Measurements from ENCODE around the gene AGBL4.
A peak's percentile ranks its signal among the peaks of the same experiment; 100 is the strongest.
"Not testable (repeated sequence)": the region's sequence is repeated elsewhere in the genome, so short reads cannot be mapped to it uniquely, and the experiment has no call there.

The AGBL4 gene

GRCh38 chr1:49036700-49037099 is 987.1 kb downstream of the AGBL4 start:
- no peak for DNase-seq (ENCODE audit: low read depth in 2 of 2)

GRCh38 chr1:49028396-49028795 is 995.4 kb downstream of the AGBL4 start:
- no peak for DNase-seq (ENCODE audit: low read depth in 2 of 2)

GRCh38 chr1:49026230-49026811 is 997.4 kb downstream of the AGBL4 start:
- DNase-seq (ENCODE audit: low read depth in 2 of 2) = no peak

GRCh38 chr1:49016030-49016977 is 1007.5 kb downstream of the AGBL4 start:
- DNase-seq (ENCODE audit: low read depth in 2 of 2) = no peak

- DNase-seq (ENCODE audit: low read depth in 2 of 2) = no peak
Observed at GRCh38 chr1:49013079-49013478, 1010.7 kb downstream of the AGBL4 start.

GRCh38 chr1:49002981-49003380 is 1020.8 kb downstream of the AGBL4 start:
- not testable (repeated sequence) for DNase-seq (ENCODE audit: low read depth in 2 of 2)

GRCh38 chr1:48999321-48999720 is 1024.4 kb downstream of the AGBL4 start:
- no peak for DNase-seq (ENCODE audit: low read depth in 2 of 2)

GRCh38 chr1:48996311-48996710 is 1027.4 kb downstream of the AGBL4 start:
- no peak for DNase-seq (ENCODE audit: low read depth in 2 of 2)

- no peak for DNase-seq (ENCODE audit: low read depth in 2 of 2)
Observed at GRCh38 chr1:48988633-48989197, 1035.0 kb downstream of the AGBL4 start.

- no peak for DNase-seq (ENCODE audit: low read depth in 2 of 2)
Observed at GRCh38 chr1:48979940-48980339, 1043.8 kb downstream of the AGBL4 start.

GRCh38 chr1:48978413-48978812 is 1045.3 kb downstream of the AGBL4 start:
- no peak for DNase-seq (ENCODE audit: low read depth in 2 of 2)

- DNase-seq (ENCODE audit: low read depth in 2 of 2) = no peak
Observed at GRCh38 chr1:48977273-48977672, 1046.5 kb downstream of the AGBL4 start.

- DNase-seq (ENCODE audit: low read depth in 2 of 2) = no peak
Observed at GRCh38 chr1:48969971-48970370, 1053.8 kb downstream of the AGBL4 start.

GRCh38 chr1:48967318-48967717 is 1056.4 kb downstream of the AGBL4 start:
- DNase-seq (ENCODE audit: low read depth in 2 of 2) = no peak

GRCh38 chr1:48966583-48966982 is 1057.2 kb downstream of the AGBL4 start:
- peak; percentile 47 for DNase-seq (ENCODE audit: low read depth in 2 of 2)

- DNase-seq (ENCODE audit: low read depth in 2 of 2) = no peak
Observed at GRCh38 chr1:48960320-48960719, 1063.4 kb downstream of the AGBL4 start.

- no peak for DNase-seq (ENCODE audit: low read depth in 2 of 2)
Observed at GRCh38 chr1:48955774-48956173, 1068.0 kb downstream of the AGBL4 start.

GRCh38 chr1:48953617-48954016 is 1070.1 kb downstream of the AGBL4 start:
- DNase-seq (ENCODE audit: low read depth in 2 of 2) = no peak

GRCh38 chr1:48948562-48948961 is 1075.2 kb downstream of the AGBL4 start:
- no peak for DNase-seq (ENCODE audit: low read depth in 2 of 2)

- DNase-seq (ENCODE audit: low read depth in 2 of 2) = no peak
Observed at GRCh38 chr1:48947761-48948537, 1075.8 kb downstream of the AGBL4 start.

GRCh38 chr1:48946070-48946469 is 1077.7 kb downstream of the AGBL4 start:
- no peak for DNase-seq (ENCODE audit: low read depth in 2 of 2)

GRCh38 chr1:48944811-48945210 is 1078.9 kb downstream of the AGBL4 start:
- DNase-seq (ENCODE audit: low read depth in 2 of 2) = no peak
